H1 (cell line): ENCODE results near the gene GRAPL. TPM values are rescaled to one million over a fixed set of nuclear protein-coding genes. Genes with fewer than 3 reads are reported as not detected.
"Not testable (repeated sequence)": the region's sequence is repeated elsewhere in the genome, so short reads cannot be mapped to it uniquely, and the experiment has no call there.

Source experiments
- CTCF ChIA-PET: fragments of 300-600 bp; sonication (Branson Sonifier 250); formaldehyde crosslinking; loops from one replicate; lab custom pipeline; 2021; ENCODE audit not compliant: partially characterized antibody; lab: Charles Lee
- POLR2A ChIA-PET: fragments of 300-600 bp; sonication (Branson Sonifier 250); formaldehyde crosslinking; loops from one replicate; lab custom pipeline; 2021; ENCODE audit warnings: inconsistent platforms; ENCODE audit not compliant: partially characterized antibody; lab: Charles Lee
- DNase-seq, 2 experiments: peaks; one replicate each; pipeline versions ENCODE4 v3.0.0 to v3.0.0-alpha.2; 2010 to 2022; ENCODE audit warnings: low spot score in 2 of 2, low read depth in 1 of 2, mixed read lengths in 1 of 2
- FAIRE-seq: peaks from 2 replicates; lab custom pipeline; 2011; peaks lifted over from hg19 to GRCh38; lab: Jason Lieb, UNC
- H2AFZ ChIP-seq: 2 replicates; pipeline ENCODE4 v1.8.1; 2012; ENCODE audit warnings: low read length, inconsistent platforms
- H2AK5ac ChIP-seq: 2 replicates; pipeline ENCODE4 v1.6.1; 2013; ENCODE audit warnings: low read depth, low read length
- H2BK120ac ChIP-seq: replicated peaks from 2 replicates; pipeline ENCODE3; 2013; ENCODE audit warnings: low read depth, low read length, inconsistent platforms
- H2BK12ac ChIP-seq: 2 replicates; pipeline ENCODE4 v1.6.1; 2013; ENCODE audit warnings: low read depth, low read length
- H2BK15ac ChIP-seq: 2 replicates; pipeline ENCODE4 v1.6.1; 2013; ENCODE audit warnings: low read length
- H2BK20ac ChIP-seq: 2 replicates; pipeline ENCODE4 v1.6.1; 2013; ENCODE audit warnings: low read length
- H2BK5ac ChIP-seq: 2 replicates; pipeline ENCODE4 v1.6.1; 2013; ENCODE audit warnings: low read depth, low read length
- H3K14ac ChIP-seq: 2 replicates; pipeline ENCODE4 v1.6.1; 2013; ENCODE audit warnings: inconsistent platforms; ENCODE audit not compliant: insufficient read length
- H3K18ac ChIP-seq: 2 replicates; pipeline ENCODE4 v1.6.1; 2013; ENCODE audit warnings: low read length; ENCODE audit errors: extremely low read depth
- H3K23ac ChIP-seq: 2 replicates; pipeline ENCODE4 v1.6.1; 2013; ENCODE audit warnings: inconsistent platforms; ENCODE audit not compliant: insufficient read length
- H3K23me2 ChIP-seq: 2 replicates; pipeline ENCODE4 v1.6.1; 2013; ENCODE audit warnings: low read depth, low read length
- H3K27ac ChIP-seq: 2 replicates; pipeline ENCODE4 v1.6.1; 2011; ENCODE audit warnings: low read depth, low read length, inconsistent platforms
- H3K27me3 ChIP-seq, 4 experiments: replicated peaks in 1 of 4; 1 replicate in 1 of 4; 2 replicates in 3 of 4; pipeline versions ENCODE4 v1.6.1 to v1.8.1; 2011 to 2013; ENCODE audit warnings: low read length in 3 of 4, mild to moderate bottlenecking in 3 of 4, inconsistent platforms in 2 of 4, mixed read lengths in 2 of 4, moderate library complexity in 1 of 4; ENCODE audit not compliant: control insufficient read depth in 3 of 4, insufficient read depth in 3 of 4; ENCODE audit errors: extremely low read depth in 1 of 4
- H3K36me3 ChIP-seq, 4 experiments: 2 replicates each; pipeline versions ENCODE4 v1.6.1 to v1.8.1; 2011 to 2013; ENCODE audit warnings: mild to moderate bottlenecking in 4 of 4, low read length in 3 of 4, moderate library complexity in 2 of 4, control low read depth in 1 of 4, inconsistent platforms in 1 of 4; ENCODE audit not compliant: insufficient read depth in 4 of 4, control insufficient read depth in 2 of 4
- H3K4ac ChIP-seq: replicated peaks from 2 replicates; pipeline ENCODE3; 2013; ENCODE audit warnings: low read length, low read depth, mixed read lengths, inconsistent platforms; ENCODE audit not compliant: insufficient read length
- H3K4me1 ChIP-seq, 4 experiments: replicated peaks in 1 of 4; 1 replicate in 1 of 4; 2 replicates in 3 of 4; pipeline versions ENCODE4 v1.6.1 to v1.8.1; 2011 to 2013; ENCODE audit warnings: low read length in 3 of 4, inconsistent platforms in 2 of 4, mixed read lengths in 1 of 4; ENCODE audit not compliant: insufficient read depth in 4 of 4, control insufficient read depth in 3 of 4
- H3K4me2 ChIP-seq, 2 experiments: 2 replicates each; pipeline versions ENCODE4 v1.6.1 to v1.8.1; 2011 to 2013; ENCODE audit warnings: low read depth in 2 of 2, low read length in 2 of 2, control low read depth in 1 of 2, inconsistent platforms in 1 of 2, mild to moderate bottlenecking in 1 of 2; ENCODE audit not compliant: insufficient read depth in 1 of 2
- H3K4me3 ChIP-seq, 4 experiments: fragments of 200-600, 300-600 bp in 1 of 4; sonication (generic), shearing (Covaris generic), sonication (Bioruptor Twin) in 1 of 4; 2 replicates each; pipeline versions ENCODE4 v1.5.1 to v1.8.1; 2011 to 2016; ENCODE audit warnings: low read length in 4 of 4, low read depth in 3 of 4, control low read depth in 2 of 4, inconsistent platforms in 2 of 4, mild to moderate bottlenecking in 2 of 4, mixed read lengths in 1 of 4, moderate library complexity in 1 of 4; ENCODE audit not compliant: insufficient read depth in 2 of 4; ENCODE audit errors: extremely low read depth in 1 of 4
- H3K56ac ChIP-seq: replicated peaks from 2 replicates; pipeline ENCODE3; 2013; ENCODE audit warnings: low read depth, mild to moderate bottlenecking, mixed read lengths, low read length, inconsistent platforms; ENCODE audit not compliant: insufficient read length
- H3K79me1 ChIP-seq: 2 replicates; pipeline ENCODE4 v1.6.1; 2013; ENCODE audit warnings: low read depth, low read length, control low read depth
- H3K79me2 ChIP-seq, 2 experiments: 2 replicates each; pipeline versions ENCODE4 v1.6.1 to v1.8.1; 2012 to 2013; ENCODE audit warnings: low read length in 2 of 2, mild to moderate bottlenecking in 2 of 2, inconsistent platforms in 1 of 2; ENCODE audit not compliant: insufficient read depth in 2 of 2, control insufficient read depth in 1 of 2
- H3K9ac ChIP-seq, 4 experiments: replicated peaks in 1 of 4; 1 replicate in 1 of 4; 2 replicates in 3 of 4; pipeline versions ENCODE4 v1.6.1 to v1.8.1; 2011 to 2013; ENCODE audit warnings: low read depth in 3 of 4, low read length in 3 of 4, control low read depth in 2 of 4, mild to moderate bottlenecking in 2 of 4, moderate library complexity in 2 of 4, inconsistent platforms in 1 of 4; ENCODE audit errors: extremely low read depth in 1 of 4
- H3K9me3 ChIP-seq, 2 experiments: 2 replicates each; pipeline versions ENCODE4 v1.6.1 to v1.8.1; 2012 to 2013; ENCODE audit warnings: mild to moderate bottlenecking in 2 of 2, moderate library complexity in 2 of 2, control low read depth in 1 of 2, inconsistent platforms in 1 of 2, low read depth in 1 of 2, low read length in 1 of 2, mixed read lengths in 1 of 2; ENCODE audit not compliant: insufficient read depth in 2 of 2
- H4K20me1 ChIP-seq, 2 experiments: replicated peaks in 1 of 2; 2 replicates each; pipeline versions ENCODE3 to v1.8.1; 2011 to 2013; ENCODE audit warnings: inconsistent platforms in 2 of 2, low read length in 2 of 2, mild to moderate bottlenecking in 1 of 2; ENCODE audit not compliant: insufficient read depth in 2 of 2, control insufficient read depth in 1 of 2
- H4K5ac ChIP-seq: 2 replicates; pipeline ENCODE4 v1.6.1; 2013; ENCODE audit warnings: low read length, low read depth, mixed read lengths, inconsistent platforms; ENCODE audit not compliant: insufficient read length
- H4K8ac ChIP-seq: 2 replicates; pipeline ENCODE4 v1.8.0; 2013; ENCODE audit warnings: mild to moderate bottlenecking, moderate library complexity, low read length, inconsistent platforms; ENCODE audit not compliant: insufficient read depth; ENCODE audit errors: extremely low read depth
- H4K91ac ChIP-seq: replicated peaks from 2 replicates; pipeline ENCODE3; 2013; ENCODE audit warnings: low read length, mixed read lengths, inconsistent platforms; ENCODE audit not compliant: insufficient read length
- WGBS, 2 experiments: shearing (Covaris generic) in 1 of 2; methylation state at CpG; one replicate each; pipeline versions ENCODE4 v1.1.6 to v1.1.7; 2013 to 2015; ENCODE audit warnings: low lambda C conversion rate in 2 of 2, mixed read lengths in 2 of 2, inconsistent platforms in 1 of 2, low coverage in 1 of 2, missing lambda C conversion rate in 1 of 2; ENCODE audit not compliant: insufficient replicate concordance in 2 of 2, insufficient coverage in 1 of 2, insufficient read length in 1 of 2; ENCODE audit errors: extremely low coverage in 1 of 2, missing lambda C conversion rate in 1 of 2; 5-methylcytosine and 5-hydroxymethylcytosine counted together
- polyA plus RNA-seq, 7 experiments: library from polyadenylated mRNA; depleted of rRNA in 3 of 7; stranded (reverse) in 5 of 7; unstranded in 2 of 7; fragments of >200 nt in 5 of 7; fragments of 200-250 nt in 2 of 7; gene quantifications; 1 replicate in 5 of 7; 2 replicates in 1 of 7; 4 replicates in 1 of 7; pipeline versions ENCODE4 v1.2.1 to v1.2.3, GENCODE V29; 2011 to 2013; ENCODE audit warnings: missing spikeins in 2 of 7, mixed read lengths in 2 of 7
- total RNA-seq: library from RNA; stranded (reverse); fragmentation: NEBNext Ultra II Directional; extraction: Animal tissue kit (Norgen Biotek cat#: 25700); gene quantifications from 2 replicates; pipeline ENCODE4 v1.2.1, GENCODE V29; 2021

GRAPL gene
- total and polyA plus RNA-seq, 2 of the 8 experiments (the other 6 are each of a cell fraction or from before 2014, with no cell fraction given), result 0.15 TPM; not detected in 1

GRCh38 chr17:19133793-19134192, 6.4 kb downstream of the GRAPL start:
- H2AK5ac ChIP-seq, H2BK5ac ChIP-seq, H3K9me3 ChIP-seq, H3K4ac ChIP-seq, H3K36me3 ChIP-seq, H2BK120ac ChIP-seq, H2AFZ ChIP-seq, H3K79me1 ChIP-seq, H4K5ac ChIP-seq, DNase-seq, H4K91ac ChIP-seq, H2BK15ac ChIP-seq, H3K79me2 ChIP-seq, H3K56ac ChIP-seq, H3K27ac ChIP-seq, POLR2A ChIA-PET, H3K4me3 ChIP-seq, H2BK12ac ChIP-seq, H3K4me1 ChIP-seq, H3K9ac ChIP-seq, H3K14ac ChIP-seq, H2BK20ac ChIP-seq, H3K27me3 ChIP-seq, FAIRE-seq, H3K18ac ChIP-seq, H3K4me2 ChIP-seq, H3K23me2 ChIP-seq, CTCF ChIA-PET, H4K8ac ChIP-seq, H3K23ac ChIP-seq, H4K20me1 ChIP-seq: not testable (repeated sequence)
- no CpG with 5 or more reads among the region's 9 CpGs for WGBS, 2 experiments

GRCh38 chr17:19135391-19135790, 8.0 kb downstream of the GRAPL start:
- H4K8ac ChIP-seq, H3K9me3 ChIP-seq, H3K27ac ChIP-seq, H3K56ac ChIP-seq, H3K27me3 ChIP-seq, H2BK120ac ChIP-seq, H4K5ac ChIP-seq, H2BK5ac ChIP-seq, POLR2A ChIA-PET, H4K91ac ChIP-seq, DNase-seq, H3K23ac ChIP-seq, H3K36me3 ChIP-seq, H3K4me2 ChIP-seq, H3K18ac ChIP-seq, H4K20me1 ChIP-seq, H3K14ac ChIP-seq, H2AK5ac ChIP-seq, H3K9ac ChIP-seq, H2AFZ ChIP-seq, H3K79me2 ChIP-seq, H2BK15ac ChIP-seq, H3K23me2 ChIP-seq, CTCF ChIA-PET, H3K4me1 ChIP-seq, FAIRE-seq, H2BK20ac ChIP-seq, H3K79me1 ChIP-seq, H2BK12ac ChIP-seq, H3K4me3 ChIP-seq, H3K4ac ChIP-seq: not testable (repeated sequence)
- WGBS, 2 experiments, result no CpG with 5 or more reads among the region's 13 CpGs
